GM19324 (cell line): ENCODE results near the gene C5AR2.
"Not testable (repeated sequence)": the region's sequence is repeated elsewhere in the genome, so short reads cannot be mapped to it uniquely, and the experiment has no call there.

ENCODE experiments used
- ATAC-seq: cut with Tn5 transposase; IDR thresholded peaks from one replicate; pipeline ENCODE4 v1.9.1; 2021; ENCODE audit warnings: mild to moderate bottlenecking, moderate library complexity; ENCODE audit not compliant: unreplicated experiment, low FRiP score

Gene C5AR2

DNA sequence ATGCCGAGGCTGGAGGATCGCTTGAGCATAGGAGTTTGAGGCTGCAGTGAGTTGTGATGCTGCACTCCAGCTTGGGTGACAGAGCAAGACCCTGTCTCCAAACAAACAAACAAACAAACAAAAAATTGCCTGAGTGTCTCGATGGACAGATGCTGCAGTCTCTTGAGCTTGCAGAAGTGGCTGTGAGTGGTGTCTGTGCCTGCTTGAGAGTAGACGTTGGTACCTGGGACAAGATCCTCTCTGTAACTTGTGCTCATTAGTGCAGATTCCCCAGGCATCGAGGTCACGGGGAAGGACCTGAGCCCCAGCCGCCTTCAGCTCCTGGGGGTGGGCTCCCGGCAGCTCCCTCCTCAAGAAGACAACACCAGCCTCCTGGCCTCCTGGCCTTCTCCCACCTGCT lies 8.6 kb upstream of the C5AR2 start:
- no peak for ATAC-seq

- ATAC-seq, result no peak
Observed at GRCh38 chr19:47323872-47324271, 8.1 kb upstream of the C5AR2 start.

DNA sequence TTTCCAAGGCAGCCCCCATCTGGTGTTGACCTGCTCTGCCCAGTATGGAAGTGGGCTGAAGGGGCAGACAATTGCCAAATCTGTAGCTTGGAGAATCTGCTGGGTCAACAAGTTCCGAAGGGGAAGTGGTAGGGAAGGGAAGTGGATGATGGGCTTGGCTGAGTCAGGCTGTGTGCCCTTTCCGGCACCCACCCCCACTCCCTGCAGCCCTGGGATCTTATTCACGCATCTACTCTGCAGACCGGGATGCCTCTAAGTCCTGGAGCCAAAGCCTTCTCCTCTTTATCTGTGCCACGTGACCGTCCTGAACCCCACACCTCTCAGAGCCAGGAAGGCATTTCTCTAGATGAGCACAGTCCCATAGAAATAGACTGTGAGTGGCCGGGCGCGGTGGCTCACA lies 7.5 kb upstream of the C5AR2 start:
- ATAC-seq, result no peak

- ATAC-seq, result no peak
Observed at GRCh38 chr19:47330466-47330869, 1.5 kb upstream of the C5AR2 start.

GRCh38 chr19:47331490-47331889 lies 485 bp upstream of the C5AR2 start:
- no peak for ATAC-seq

DNA sequence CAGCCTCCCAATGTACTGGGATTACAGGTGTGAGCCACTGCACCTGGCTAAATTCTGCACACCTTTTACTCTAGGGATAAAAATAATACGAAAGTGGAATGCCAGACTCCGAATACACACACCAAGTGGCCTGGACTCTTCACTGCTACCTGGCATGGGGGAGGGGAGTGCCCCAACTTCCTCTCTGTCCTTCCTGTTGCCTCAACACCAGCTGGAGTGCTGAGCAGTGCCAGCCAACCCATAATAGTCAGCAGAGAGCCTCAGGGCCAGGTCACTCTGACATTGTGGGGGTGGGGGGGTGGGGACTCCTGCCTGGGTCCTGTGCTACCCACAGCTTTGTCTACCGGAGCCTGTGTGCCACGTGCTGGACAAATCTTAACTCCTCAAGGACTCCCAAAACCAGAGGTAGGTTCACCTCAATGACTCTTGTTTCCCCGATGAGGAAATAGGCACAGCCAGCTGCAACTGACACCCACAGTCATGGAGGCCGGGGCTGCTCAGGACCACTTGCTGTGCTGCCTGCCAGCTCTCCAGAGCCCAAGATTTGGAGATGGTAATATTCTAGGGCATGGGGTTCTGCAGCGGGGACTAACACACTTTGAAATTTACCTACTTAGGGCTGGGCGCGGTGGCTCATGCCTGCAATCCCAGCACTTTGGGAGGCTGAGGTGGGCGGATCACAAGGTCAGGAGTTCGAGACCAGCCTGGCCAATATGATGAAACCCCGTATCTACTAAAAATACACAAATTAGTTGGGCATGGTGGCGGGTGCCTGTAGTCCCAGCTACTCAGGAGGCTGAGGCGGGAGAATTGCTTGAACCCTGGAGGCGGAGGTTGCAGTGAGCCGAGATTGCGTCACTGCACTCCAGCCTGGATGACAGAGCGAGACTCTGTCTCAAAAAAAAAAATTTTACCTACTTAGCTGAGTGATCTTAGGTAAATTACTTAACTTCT lies 5.1 kb downstream of the C5AR2 start:
- not testable (repeated sequence) for ATAC-seq

DNA sequence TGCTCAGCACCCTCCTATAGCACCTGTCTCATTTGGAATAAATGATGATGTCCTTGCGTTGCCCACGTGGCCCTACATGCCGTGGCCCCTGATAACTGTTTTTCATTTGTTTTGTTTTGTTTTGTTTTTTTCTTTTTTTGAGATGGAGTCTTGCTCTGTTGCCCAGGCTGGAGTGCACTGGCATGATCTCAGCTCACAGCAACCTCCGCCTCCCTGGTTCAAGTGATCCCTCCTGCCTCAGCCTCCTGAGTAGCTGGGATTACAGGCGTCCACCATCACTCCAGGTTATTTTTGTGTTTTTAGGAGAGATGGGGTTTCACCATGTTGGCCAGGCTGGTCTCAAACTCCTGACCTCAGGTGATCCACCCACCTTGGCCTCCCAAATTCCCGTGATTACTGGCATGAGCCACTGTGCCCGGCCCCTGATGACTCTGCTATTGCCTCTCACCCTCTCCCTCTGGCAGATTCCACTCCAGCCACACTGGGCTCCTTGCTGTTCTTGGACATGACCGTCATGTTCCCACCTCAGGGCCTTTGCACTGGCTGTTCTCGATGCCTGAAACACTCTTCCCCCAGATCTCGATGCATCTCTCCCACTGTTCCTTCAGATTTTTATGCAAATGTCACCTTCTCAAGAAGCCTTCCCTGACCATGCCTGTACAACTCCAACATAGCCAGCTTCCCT lies 7.4 kb downstream of the C5AR2 start:
- ATAC-seq, result no peak

DNA sequence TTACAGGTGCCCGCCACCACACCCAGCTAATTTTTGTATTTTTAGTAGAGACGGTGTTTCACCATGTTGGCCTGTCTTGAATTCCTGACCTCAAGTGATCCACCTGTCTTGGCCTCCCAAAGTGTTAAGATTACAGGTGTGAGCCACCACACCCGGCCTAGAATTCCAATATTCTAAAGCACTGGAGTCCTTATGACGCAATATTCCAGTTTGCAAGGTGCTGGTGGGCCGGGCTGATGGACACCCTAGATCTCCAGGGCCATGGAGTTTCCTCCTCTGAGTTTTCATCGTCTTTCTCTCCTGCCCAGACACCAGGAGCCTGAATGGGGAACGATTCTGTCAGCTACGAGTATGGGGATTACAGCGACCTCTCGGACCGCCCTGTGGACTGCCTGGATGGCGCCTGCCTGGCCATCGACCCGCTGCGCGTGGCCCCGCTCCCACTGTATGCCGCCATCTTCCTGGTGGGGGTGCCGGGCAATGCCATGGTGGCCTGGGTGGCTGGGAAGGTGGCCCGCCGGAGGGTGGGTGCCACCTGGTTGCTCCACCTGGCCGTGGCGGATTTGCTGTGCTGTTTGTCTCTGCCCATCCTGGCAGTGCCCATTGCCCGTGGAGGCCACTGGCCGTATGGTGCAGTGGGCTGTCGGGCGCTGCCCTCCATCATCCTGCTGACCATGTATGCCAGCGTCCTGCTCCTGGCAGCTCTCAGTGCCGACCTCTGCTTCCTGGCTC lies 8.7 kb downstream of the C5AR2 start:
- no peak for ATAC-seq

- ATAC-seq, result no peak
Observed at GRCh38 chr19:47341734-47342133, 9.8 kb downstream of the C5AR2 start.

DNA sequence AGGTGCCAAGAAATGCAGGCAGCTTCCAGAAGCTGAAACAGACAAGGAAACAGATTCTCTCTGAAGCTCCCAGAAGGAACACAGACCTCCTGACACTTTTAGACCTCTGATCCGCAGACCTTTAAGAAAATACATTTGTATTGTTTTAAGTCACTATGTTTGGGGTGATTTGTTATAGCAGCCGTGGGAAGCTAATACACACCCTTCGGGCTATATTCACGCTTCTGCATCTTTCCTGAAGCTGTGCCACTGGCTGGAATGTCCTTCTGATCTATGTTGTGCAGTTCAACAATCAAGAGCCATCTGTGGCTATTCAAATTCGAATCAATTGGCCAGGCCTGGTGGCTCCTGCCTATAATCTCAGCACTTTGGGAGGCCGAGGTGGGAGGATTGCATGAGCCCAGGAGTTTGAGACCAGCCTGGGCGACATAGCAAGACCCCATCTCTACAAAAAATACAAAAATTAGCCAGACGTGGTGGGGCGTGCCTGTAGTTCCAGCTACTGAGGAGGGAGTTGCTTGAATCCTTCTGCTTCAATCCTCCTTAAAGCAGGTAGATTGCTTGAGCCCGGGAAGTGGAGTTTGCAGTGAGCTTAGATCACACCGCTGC lies 11.3 kb downstream of the C5AR2 start:
- no peak for ATAC-seq

DNA sequence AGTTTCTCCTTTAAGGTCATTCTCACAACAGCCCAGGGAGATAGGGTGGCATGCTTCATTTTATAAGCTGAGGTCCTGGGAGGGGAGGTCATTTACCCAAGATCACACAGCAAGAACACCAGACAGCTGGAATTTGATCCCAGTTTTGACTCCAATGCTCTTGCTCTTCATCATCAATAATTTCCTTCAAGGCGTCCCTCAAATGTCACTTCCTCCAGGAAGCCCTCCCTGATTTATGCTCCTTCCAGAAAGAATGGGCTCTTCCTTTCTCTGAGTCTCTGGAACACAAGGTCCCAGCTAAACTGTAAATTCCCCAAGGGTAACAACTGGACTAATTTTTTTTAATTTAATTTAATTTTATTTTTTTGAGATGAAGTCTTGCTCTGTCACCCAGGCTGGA lies 12.4 kb downstream of the C5AR2 start:
- ATAC-seq, result no peak

DNA sequence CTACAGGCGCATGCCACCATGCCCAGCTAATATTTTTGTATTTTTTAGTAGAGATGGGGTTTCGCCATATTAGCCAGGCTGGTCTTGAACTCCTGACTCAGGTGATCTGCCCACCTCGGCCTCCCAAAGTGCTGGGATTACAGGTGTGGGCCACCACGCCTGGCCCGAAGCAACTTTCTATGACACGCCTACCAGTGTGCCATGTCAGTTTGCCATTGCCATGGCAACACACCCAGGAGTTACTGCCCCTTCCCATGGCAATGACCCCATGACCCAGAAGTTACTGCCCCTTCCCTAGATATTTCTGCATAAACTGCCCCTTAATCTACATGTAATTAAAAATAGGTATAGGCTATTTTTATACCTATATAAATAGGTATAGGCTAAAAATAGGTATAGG lies 14.0 kb downstream of the C5AR2 start:
- ATAC-seq, result not testable (repeated sequence)

DNA sequence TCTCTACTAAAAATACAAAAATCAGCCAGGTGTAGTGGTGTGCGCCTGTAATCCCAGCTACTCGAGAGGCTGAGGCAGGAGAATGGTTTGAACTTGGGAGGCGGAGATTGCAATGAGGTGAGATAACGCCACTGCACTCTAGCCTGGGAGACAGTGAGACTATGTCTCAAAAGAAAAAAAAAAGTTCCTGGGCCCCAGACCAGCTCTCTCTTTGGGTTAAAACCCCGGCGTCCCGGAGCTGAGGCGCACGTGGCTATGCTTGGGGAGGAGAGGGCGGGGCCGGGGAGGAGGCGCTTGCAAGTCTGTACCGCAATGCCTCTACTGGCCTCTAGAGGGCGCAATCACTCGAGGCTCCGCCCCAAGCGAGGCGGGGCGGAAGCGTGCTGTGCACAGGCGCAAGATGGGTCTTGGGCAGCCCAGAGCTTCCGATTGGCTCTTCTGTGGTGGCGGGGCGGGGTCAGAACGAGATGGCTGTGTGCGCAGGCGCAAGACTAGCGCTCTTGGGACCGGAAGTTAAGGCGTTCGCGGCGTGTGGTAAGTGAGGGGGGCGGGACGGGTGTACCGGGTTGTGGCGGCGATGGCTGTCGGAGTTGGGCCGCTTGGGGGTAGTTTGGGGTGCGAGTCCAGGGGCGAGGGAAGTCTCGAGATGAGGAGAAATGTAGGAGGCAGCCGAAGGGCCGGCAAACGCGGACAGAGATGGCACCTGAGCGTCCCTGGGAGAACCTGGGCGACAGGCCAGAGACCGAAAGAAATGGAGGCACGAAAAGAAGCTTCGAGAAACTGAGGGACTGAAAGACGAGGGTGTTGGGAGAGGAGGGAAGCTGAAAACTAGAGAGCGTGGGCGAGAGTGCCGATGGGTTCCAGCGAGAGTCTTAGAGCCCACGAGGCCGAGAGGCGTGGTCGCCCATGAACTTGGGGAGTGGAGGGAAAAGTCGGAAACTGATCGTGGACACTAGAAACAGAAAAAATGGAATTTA lies 17.1 kb downstream of the C5AR2 start, which contains the start of gene DHX34:
DHX34 (plus strand) TSS at position 497 of the 977 bp plus-strand sequence. CDS start 3,716 bp downstream, outside the sequence.
- ATAC-seq, result peak; percentile 98

DNA sequence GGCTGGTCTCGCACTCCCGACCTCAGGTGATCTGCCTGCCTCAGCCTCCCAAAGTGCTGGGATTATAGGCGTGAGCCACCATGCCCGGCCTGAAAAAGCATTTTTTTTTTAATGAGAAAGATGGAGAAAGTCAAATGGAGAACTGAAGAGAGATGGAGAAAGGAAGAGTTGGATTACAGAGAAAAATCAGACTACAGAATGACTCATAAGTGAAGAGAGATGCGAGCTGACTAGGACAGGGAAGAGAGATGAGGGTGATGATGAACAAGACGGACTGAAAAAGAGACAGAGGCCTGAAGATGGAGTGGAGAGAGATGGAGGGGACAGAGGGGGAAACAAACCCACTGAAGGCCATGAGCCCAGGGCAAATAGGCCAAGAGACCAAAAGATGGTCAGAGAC lies 18.7 kb downstream of the C5AR2 start:
- no peak for ATAC-seq

- no peak for ATAC-seq
Observed at GRCh38 chr19:47351548-47351947, 19.6 kb downstream of the C5AR2 start.

DNA sequence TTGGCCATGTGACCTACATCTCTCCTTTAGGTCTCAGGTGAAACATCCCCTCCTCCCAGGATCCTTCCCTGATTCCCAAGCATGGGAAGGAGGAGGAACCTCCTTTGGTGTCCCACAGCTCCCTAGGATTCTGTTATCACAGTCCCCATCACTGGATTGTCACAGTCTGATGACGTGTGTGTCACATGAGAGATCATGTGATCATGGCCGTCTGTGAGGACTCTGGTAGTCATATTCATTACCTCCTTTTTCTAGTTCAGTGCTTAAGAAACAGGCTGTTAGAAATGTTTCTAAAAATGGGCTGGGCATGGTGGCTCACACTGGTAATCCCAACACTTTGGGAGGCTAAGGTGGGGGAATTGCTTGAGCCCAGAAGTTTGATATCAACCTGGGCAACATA lies 20.1 kb downstream of the C5AR2 start:
- ATAC-seq, result no peak

GRCh38 chr19:47353307-47353712 lies 21.3 kb downstream of the C5AR2 start:
- ATAC-seq, result no peak

GRCh38 chr19:47356900-47357299 lies 24.9 kb downstream of the C5AR2 start:
- ATAC-seq, result no peak
